Panc1 (cell line): ENCODE data around the gene UST. TPM values are rescaled to one million over a fixed set of nuclear protein-coding genes. Genes with fewer than 3 reads are reported as not detected.
"Not testable (repeated sequence)": the region's sequence is repeated elsewhere in the genome, so short reads cannot be mapped to it uniquely, and the experiment has no call there.

ENCODE experiments used
- ATAC-seq: fragments of 200-7000 bp; cut with Tn5 transposase; 2 replicates; pipeline ENCODE4 v1.9.1; 2020; ENCODE audit warnings: mild to moderate bottlenecking, moderate library complexity
- BruUV-seq: library from RNA; stranded (reverse); fragments of 400-500 nt; replicated peaks from 2 replicates; lab custom pipeline; 2021; lab: Mats Ljungman, UMichigan
- CTCF ChIA-PET: fragments of 300-600 bp; sonication (Branson Sonifier 250); formaldehyde crosslinking; loops from one replicate; lab custom pipeline; 2022; ENCODE audit warnings: antibody characterized with exemption; lab: Charles Lee
- POLR2A ChIA-PET: fragments of 300-600 bp; sonication (Branson Sonifier 250); formaldehyde crosslinking; loops from one replicate; lab custom pipeline; 2022; ENCODE audit warnings: antibody characterized with exemption; lab: Charles Lee
- DNase-seq: peaks from one replicate; pipeline ENCODE4 v3.0.0-alpha.2; 2010; ENCODE audit warnings: low read depth, low spot score
- H3K27ac ChIP-seq: 2 replicates; pipeline ENCODE4 v1.5.1; 2011; ENCODE audit warnings: mild to moderate bottlenecking, low read length, inconsistent platforms
- H3K27me3 ChIP-seq: fragments of 200-500 bp; sonication (Bioruptor generic); 2 replicates; pipeline ENCODE4 v1.6.0; 2014; ENCODE audit warnings: low read length, inconsistent platforms; ENCODE audit not compliant: control insufficient read depth, insufficient read depth
- H3K36me3 ChIP-seq: fragments of 200-500 bp; sonication (Bioruptor generic); 2 replicates; pipeline ENCODE4 v1.5.1; 2014; ENCODE audit warnings: inconsistent platforms, mild to moderate bottlenecking, low read length, moderate library complexity; ENCODE audit not compliant: control insufficient read depth, insufficient read depth
- H3K4me1 ChIP-seq: 2 replicates; pipeline ENCODE4 v1.5.1; 2011; ENCODE audit warnings: inconsistent platforms, mild to moderate bottlenecking, low read length, moderate library complexity; ENCODE audit not compliant: control insufficient read depth, insufficient read depth
- H3K4me3 ChIP-seq, 2 experiments: 2 replicates each; pipeline ENCODE4 v1.5.1; 2011 to 2012; ENCODE audit warnings: low read depth in 2 of 2, low read length in 2 of 2, mild to moderate bottlenecking in 2 of 2, inconsistent platforms in 1 of 2, moderate library complexity in 1 of 2
- H3K9me3 ChIP-seq: fragments of 200-500 bp; sonication (Bioruptor generic); 2 replicates; pipeline ENCODE4 v1.5.1; 2014; ENCODE audit warnings: low read depth, mild to moderate bottlenecking, inconsistent platforms, low read length, moderate library complexity; ENCODE audit not compliant: control insufficient read depth, insufficient read depth
- POLR2AphosphoS5 ChIP-seq: IDR thresholded peaks from 2 replicates; pipeline ENCODE4 v1.6.1; 2012; ENCODE audit warnings: mild to moderate bottlenecking, low read depth, low read length, moderate library complexity
- REST ChIP-seq, 2 experiments: IDR thresholded peaks; 2 replicates each; pipeline ENCODE4 v1.6.1; 2011 to 2012; ENCODE audit warnings: low read depth in 2 of 2, control low read depth in 1 of 2, low read length in 1 of 2, mild to moderate bottlenecking in 1 of 2, moderate library complexity in 1 of 2; ENCODE audit not compliant: insufficient read depth in 1 of 2
- SIN3A ChIP-seq: IDR thresholded peaks from 2 replicates; pipeline ENCODE4 v1.6.1; 2012; ENCODE audit warnings: low read depth, mild to moderate bottlenecking, low read length, moderate library complexity, borderline replicate concordance; ENCODE audit not compliant: insufficient read depth
- TCF7L2 ChIP-seq: IDR thresholded peaks from 2 replicates; pipeline ENCODE4 v1.6.1; 2011; ENCODE audit warnings: mild to moderate bottlenecking, low read depth, low read length, inconsistent platforms
- in situ Hi-C: cut with HindIII; loops from 2 replicates; pipeline ENCODE4 v1.10.0; 2016; ENCODE audit warnings: low sequenced_read_pairs, low pct_unique_long_range_greater_than_20kb
- intact Hi-C: fragments of 100-400 bp; cut with micrococcal nuclease; formaldehyde crosslinking; loops from one replicate; pipeline ENCODE4 v1.10.0; 2022; ENCODE audit not compliant: unreplicated experiment
- total RNA-seq: library from RNA; stranded (reverse); gene quantifications from one replicate; pipeline ENCODE4 v1.2.1, GENCODE V29; 2021; ENCODE audit not compliant: unreplicated experiment
- TF ChIP-seq, protein P1 (sequence below): fragments of 450-650 bp; IDR thresholded peaks from 2 replicates; pipeline ENCODE4 v1.5.1; 2017; ENCODE audit warnings: mild to moderate bottlenecking

UST gene
- total RNA-seq, 1 experiment from 2014 or later = 0.15 TPM

- Histone ChIP-seq H3K36me3 (no peaks in the 10 kb centered on the region), H3K27me3 (0 out of 2 replicates have a peak, but pooled peaks cover 2% of the 10 kb centered on the region), H3K9me3 (no peaks in the 10 kb centered on the region), H3K4me3 (no peak overlapping the region), H3K4me1 (no peaks in the 10 kb centered on the region), H3K27ac (no peak overlapping the region)
- no TSS peak for BruUV-seq
- POLR2A ChIA-PET = no interaction called here
- TF ChIP-seq SIN3A (no peak), REST (IDR thresholded peaks at IDR 0.05; ENCODE audit: insufficient read depth in 1 of 2, low read depth in 2 of 2, low read length in 1 of 2) (no peak), POLR2AphosphoS5 (no peak), TCF7L2 (no peak)
- TF ChIP-seq, protein P1, sequence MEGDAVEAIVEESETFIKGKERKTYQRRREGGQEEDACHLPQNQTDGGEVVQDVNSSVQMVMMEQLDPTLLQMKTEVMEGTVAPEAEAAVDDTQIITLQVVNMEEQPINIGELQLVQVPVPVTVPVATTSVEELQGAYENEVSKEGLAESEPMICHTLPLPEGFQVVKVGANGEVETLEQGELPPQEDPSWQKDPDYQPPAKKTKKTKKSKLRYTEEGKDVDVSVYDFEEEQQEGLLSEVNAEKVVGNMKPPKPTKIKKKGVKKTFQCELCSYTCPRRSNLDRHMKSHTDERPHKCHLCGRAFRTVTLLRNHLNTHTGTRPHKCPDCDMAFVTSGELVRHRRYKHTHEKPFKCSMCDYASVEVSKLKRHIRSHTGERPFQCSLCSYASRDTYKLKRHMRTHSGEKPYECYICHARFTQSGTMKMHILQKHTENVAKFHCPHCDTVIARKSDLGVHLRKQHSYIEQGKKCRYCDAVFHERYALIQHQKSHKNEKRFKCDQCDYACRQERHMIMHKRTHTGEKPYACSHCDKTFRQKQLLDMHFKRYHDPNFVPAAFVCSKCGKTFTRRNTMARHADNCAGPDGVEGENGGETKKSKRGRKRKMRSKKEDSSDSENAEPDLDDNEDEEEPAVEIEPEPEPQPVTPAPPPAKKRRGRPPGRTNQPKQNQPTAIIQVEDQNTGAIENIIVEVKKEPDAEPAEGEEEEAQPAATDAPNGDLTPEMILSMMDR = no peak
- ATAC-seq = no peak
- DNase-seq = no peak
- in situ Hi-C loops = no loop called here
- CTCF ChIA-PET = no interaction called here
- intact Hi-C loops = no loop called here
These were observed 169.0 kb downstream of the UST start for GRCh38 chr6:148915810-148916209.

GRCh38 chr6:148916485-148916884 lies 169.7 kb downstream of the UST start:
- H3K36me3 ChIP-seq, H3K27me3 ChIP-seq, H3K9me3 ChIP-seq, ATAC-seq, CTCF ChIA-PET, BruUV-seq, H3K4me3 ChIP-seq, DNase-seq, H3K4me1 ChIP-seq, H3K27ac ChIP-seq, POLR2A ChIA-PET, intact Hi-C loops, in situ Hi-C loops: not testable (repeated sequence)

GRCh38 chr6:148924226-148925012 lies 177.6 kb downstream of the UST start:
- intact Hi-C loops = no loop called here
- Histone ChIP-seq H3K36me3 (no peaks in the 10 kb centered on the region), H3K4me1 (no peaks in the 10 kb centered on the region), H3K4me3 (no peak overlapping the region), H3K9me3 (no peaks in the 10 kb centered on the region), H3K27ac (no peak overlapping the region), H3K27me3 (no peaks in the 10 kb centered on the region; the same call in 1 of the 2 replicates)
- BruUV-seq = no TSS peak
- in situ Hi-C loops = no loop called here
- no peak for TF ChIP-seq REST (IDR thresholded peaks at IDR 0.05; ENCODE audit: insufficient read depth in 1 of 2, low read depth in 2 of 2, low read length in 1 of 2)
- TF ChIP-seq SIN3A = no peak
- TF ChIP-seq TCF7L2 = no peak
- no peak for TF ChIP-seq POLR2AphosphoS5
- TF ChIP-seq, protein P1 = no peak
- DNase-seq = no peak
- no peak for ATAC-seq
- CTCF ChIA-PET = no interaction called here
- POLR2A ChIA-PET = no interaction called here
